Stomach (tissue), 9 donors: ENCODE data around the gene PLA2G3. TPM values are rescaled to one million over a fixed set of nuclear protein-coding genes. Genes with fewer than 3 reads are reported as not detected.

ENCODE experiments used
- DNase-seq, 2 donors: peaks; one replicate each; pipeline versions ENCODE4 v3.0.0 to v3.0.0-alpha.2; 2013 to 2019
- H3K27ac ChIP-seq, 5 donors: fragments of 200-600 bp in 4 of 5; sonication (generic) in 4 of 5; one replicate each; pipeline ENCODE4 v1.5.1; 2013 to 2019; ENCODE audit warnings: mild to moderate bottlenecking in 1 of 5, moderate library complexity in 1 of 5
- H3K27me3 ChIP-seq, 3 donors: fragments of 200-600 bp; sonication (generic); one replicate each; pipeline ENCODE4 v1.5.1; 2017 to 2019; ENCODE audit warnings: mixed run types in 1 of 3
- H3K36me3 ChIP-seq, 4 donors: fragments of 200-600 bp; sonication (generic); 1 replicate in 3 of 4; 2 replicates in 1 of 4; pipeline ENCODE4 v1.5.1; 2016 to 2019
- H3K4me1 ChIP-seq, 4 donors: fragments of 200-600 bp; sonication (generic); one replicate each; pipeline ENCODE4 v1.5.1; 2016 to 2019
- H3K4me3 ChIP-seq, 4 donors: fragments of 200-600 bp; sonication (generic) in 3 of 4; one replicate each; pipeline ENCODE4 v1.5.1; 2016 to 2019; ENCODE audit warnings: mild to moderate bottlenecking in 1 of 4
- H3K9me3 ChIP-seq, 4 donors: fragments of 200-600 bp; sonication (generic); one replicate each; pipeline ENCODE4 v1.5.1; 2016 to 2019
- CTCF ChIP-seq, 7 experiments: fragments of 450-650 bp in 4 of 7; fragments of 200-600 bp in 3 of 7; sonication (generic) in 3 of 7; IDR thresholded peaks; one replicate each; pipeline ENCODE4 v1.5.1; 2016 to 2019; ENCODE audit warnings: antibody characterized with exemption in 7 of 7, control low read depth in 2 of 7, mild to moderate bottlenecking in 1 of 7
- EP300 ChIP-seq: sonication (generic); formaldehyde crosslinking; IDR thresholded peaks from one replicate; pipeline ENCODE4 v1.6.1; 2017; ENCODE audit warnings: antibody characterized with exemption
- POLR2A ChIP-seq, 4 donors: fragments of 450-650 bp; IDR thresholded peaks; one replicate each; pipeline ENCODE4 v1.6.1; 2016; ENCODE audit warnings: antibody characterized with exemption in 4 of 4, control low read depth in 2 of 4, mild to moderate bottlenecking in 1 of 4, moderate library complexity in 1 of 4
- POLR2AphosphoS5 ChIP-seq, 3 donors: sonication (generic); formaldehyde crosslinking; IDR thresholded peaks; one replicate each; pipeline ENCODE4 v1.6.1; 2016; ENCODE audit warnings: antibody characterized with exemption in 3 of 3
- WGBS, 5 donors: extraction: QIAGEN DNeasy Blood & Tissue Kit in 3 of 5; methylation state at CpG; one replicate each; pipeline versions ENCODE4 v1.1.5 to v1.1.7; 2013 to 2018; 5-methylcytosine and 5-hydroxymethylcytosine counted together
- intact Hi-C: fragments of 100-400 bp; cut with DNase I; formaldehyde crosslinking; loops from one replicate; pipeline ENCODE4 v1.15.1; 2023; ENCODE audit warnings: low total_unique reads
- polyA plus RNA-seq, 3 donors: library from polyadenylated mRNA; stranded (reverse); fragments of 200-250 nt; gene quantifications; one replicate each; pipeline ENCODE4 v1.2.3, GENCODE V29; 2013
- total RNA-seq, 5 donors: library from RNA; depleted of rRNA; stranded (reverse); fragments of >200 nt; gene quantifications; one replicate each; pipeline versions ENCODE4 v1.1.0 to v1.2.3, GENCODE V29; 2014 to 2016
- donor health status: healthy with polysubstance abuse.
- donor health status: Bipolar disorder and iron deficiency.
- donor health status: healthy.

PLA2G3 gene
- total and polyA plus RNA-seq, 8 donors, result 0.75 to 2.5 TPM; not detected in 6

- intact Hi-C loops, result no loop called here
- Histone ChIP-seq H3K4me3 (no peak overlapping the region), H3K4me1 (peaks cover 35 to 96% (median 69%) of the 10 kb centered on the region in 4 donors), H3K36me3 (peaks cover 71 to 93% (median 83%) of the 10 kb centered on the region in 4 donors), H3K27ac (peak overlapping the region in 4 of 5 donors; percentile 92 to 98 (median 96)), H3K9me3 (no peaks in the 10 kb centered on the region), H3K27me3 (no peaks in the 10 kb centered on the region)
- DNase-seq, result peak in 1 of 2 donors; percentile 11
- WGBS, 5 donors, result 89 to 95% (median 93%) methylated on average over 33 to 34 of the region's 34 CpGs
- no peak for TF ChIP-seq EP300
- no peak for TF ChIP-seq CTCF (IDR thresholded peaks at IDR 0.05)
- TF ChIP-seq POLR2AphosphoS5 (IDR thresholded peaks at IDR 0.05), result no peak
- TF ChIP-seq POLR2A (IDR thresholded peaks at IDR 0.05), result no peak
Observed at GRCh38 chr22:31099841-31100761, 40.2 kb downstream of the PLA2G3 start.

- H3K4me1 ChIP-seq, result peaks cover 31 to 96% (median 65%) of the 10 kb centered on the region in 4 donors
- peaks cover 68 to 93% (median 83%) of the 10 kb centered on the region in 4 donors for H3K36me3 ChIP-seq
- DNase-seq, result peak in 1 of 2 donors; percentile 5
- no peaks in the 10 kb centered on the region for H3K27me3 ChIP-seq
- TF ChIP-seq EP300, result no peak
- no peak for TF ChIP-seq POLR2AphosphoS5 (IDR thresholded peaks at IDR 0.05)
- no peak for TF ChIP-seq CTCF (IDR thresholded peaks at IDR 0.05)
- no peak for TF ChIP-seq POLR2A (IDR thresholded peaks at IDR 0.05)
- H3K4me3 ChIP-seq, result no peak overlapping the region
- no peaks in the 10 kb centered on the region for H3K9me3 ChIP-seq
- 84 to 97% (median 93%) methylated on average over 6 of the region's 6 CpGs for WGBS, 5 donors
- intact Hi-C loops, result no loop called here
- peak overlapping the region in 4 of 5 donors; percentile 92 to 98 (median 96) for H3K27ac ChIP-seq
Observed at GRCh38 chr22:31099386-31099785, 40.9 kb downstream of the PLA2G3 start.

GRCh38 chr22:31098632-31099110, 41.6 kb downstream of the PLA2G3 start:
- H3K27ac ChIP-seq, result peak overlapping the region in 4 of 5 donors; percentile 92 to 98 (median 96)
- DNase-seq, result peak; percentile 54 to 79

More at GRCh38 chr22:31098632-31099110, 41.6 kb downstream of the PLA2G3 start:
- H3K9me3 ChIP-seq, result no peaks in the 10 kb centered on the region
- no peak for TF ChIP-seq CTCF (IDR thresholded peaks at IDR 0.05)
- no peak for TF ChIP-seq EP300
- TF ChIP-seq POLR2A (IDR thresholded peaks at IDR 0.05), result no peak
- H3K4me3 ChIP-seq, result no peak overlapping the region
- intact Hi-C loops, result no loop called here
- H3K27me3 ChIP-seq, result no peaks in the 10 kb centered on the region
- peaks cover 70 to 93% (median 84%) of the 10 kb centered on the region in 4 donors for H3K36me3 ChIP-seq
- WGBS, 5 donors, result 58 to 72% (median 68%) methylated on average over 21 to 36 of the region's 36 CpGs
- peaks cover 24 to 95% (median 64%) of the 10 kb centered on the region in 4 donors for H3K4me1 ChIP-seq
